Measurements from ENCODE around the gene LRRC70.

The LRRC70 gene

GRCh38 chr5:62627121-62627520, 48.5 kb downstream of the LRRC70 start:
- no peaks in the 10 kb centered on the region for H3K27me3 ChIP-seq (ENCODE audit: insufficient read depth, low read length, poor library complexity, severe bottlenecking)
- no peaks in the 10 kb centered on the region for H3K9me2 ChIP-seq (replicated peaks; ENCODE audit: low read depth, low read length)
- H3F3A ChIP-seq (ENCODE audit: low read depth): no peaks in the 10 kb centered on the region
- TF ChIP-seq EZH2phosphoT487 (IDR thresholded peaks at IDR 0.05; ENCODE audit: borderline replicate concordance) (no peak), CTCF (conservative IDR thresholded peaks at IDR 0.05; ENCODE audit: low read length) (no peak)
- no peaks in the 10 kb centered on the region for H3K79me2 ChIP-seq (ENCODE audit: insufficient read depth, low read length)
- H3K4me3 ChIP-seq (ENCODE audit: low read length, poor library complexity, severe bottlenecking): no peak overlapping the region
- H3K9ac ChIP-seq (ENCODE audit: low read depth, low read length, poor library complexity, severe bottlenecking): no peak overlapping the region
- H3K9me3 ChIP-seq (ENCODE audit: insufficient read depth, low read depth, low read length): no peaks in the 10 kb centered on the region
- no peak overlapping the region for H2AFZ ChIP-seq (ENCODE audit: low read length)
- H3K4me2 ChIP-seq (ENCODE audit: low read depth, low read length, poor library complexity, severe bottlenecking): no peak overlapping the region
- no peaks in the 10 kb centered on the region for H4K20me1 ChIP-seq (ENCODE audit: insufficient read depth, low read length, poor library complexity, severe bottlenecking)
- no peaks in the 10 kb centered on the region for H3K4me1 ChIP-seq (ENCODE audit: insufficient read depth, low read length, poor library complexity, severe bottlenecking)
- peaks cover 30% of the 10 kb centered on the region; the same call in 1 of the 2 replicates for H3K36me3 ChIP-seq (ENCODE audit: insufficient read depth, low read length)

GRCh38 chr5:62627901-62628300, 49.3 kb downstream of the LRRC70 start:
- no peak overlapping the region for H3K4me2 ChIP-seq (ENCODE audit: low read depth, low read length, poor library complexity, severe bottlenecking)

More at GRCh38 chr5:62627901-62628300, 49.3 kb downstream of the LRRC70 start:
- H3K9ac ChIP-seq (ENCODE audit: low read depth, low read length, poor library complexity, severe bottlenecking): no peak overlapping the region
- H3K4me1 ChIP-seq (ENCODE audit: insufficient read depth, low read length, poor library complexity, severe bottlenecking): no peaks in the 10 kb centered on the region
- no peaks in the 10 kb centered on the region for H3K9me3 ChIP-seq (ENCODE audit: insufficient read depth, low read depth, low read length)
- H3K27me3 ChIP-seq (ENCODE audit: insufficient read depth, low read length, poor library complexity, severe bottlenecking): no peaks in the 10 kb centered on the region
- H3K79me2 ChIP-seq (ENCODE audit: insufficient read depth, low read length): no peaks in the 10 kb centered on the region
- no peak overlapping the region for H3K4me3 ChIP-seq (ENCODE audit: low read length, poor library complexity, severe bottlenecking)
- H4K20me1 ChIP-seq (ENCODE audit: insufficient read depth, low read length, poor library complexity, severe bottlenecking): no peaks in the 10 kb centered on the region
- H3K9me2 ChIP-seq (replicated peaks; ENCODE audit: low read depth, low read length): no peaks in the 10 kb centered on the region
- H3F3A ChIP-seq (ENCODE audit: low read depth): no peaks in the 10 kb centered on the region
- TF ChIP-seq CTCF (conservative IDR thresholded peaks at IDR 0.05; ENCODE audit: low read length) (no peak), EZH2phosphoT487 (IDR thresholded peaks at IDR 0.05; ENCODE audit: borderline replicate concordance) (no peak)
- no peak overlapping the region for H2AFZ ChIP-seq (ENCODE audit: low read length)
- peaks cover 30% of the 10 kb centered on the region; the same call in 1 of the 2 replicates for H3K36me3 ChIP-seq (ENCODE audit: insufficient read depth, low read length)
